HepG2 (cell line): ENCODE results near the gene BAG5. TPM values are rescaled to one million over a fixed set of nuclear protein-coding genes. Genes with fewer than 3 reads are reported as not detected.
A peak's percentile ranks its signal among the peaks of the same experiment; 100 is the strongest.

Source experiments
- ARID4A ChIP-seq: sonication (generic); formaldehyde crosslinking; IDR thresholded peaks from 2 replicates; pipeline ENCODE4 v1.5.0; 2020; ENCODE audit warnings: mild to moderate bottlenecking, missing genetic modification reagents, borderline replicate concordance
- BATF2 ChIP-seq: sonication (generic); formaldehyde crosslinking; IDR thresholded peaks from 2 replicates; pipeline ENCODE4 v1.8.0; 2022; ENCODE audit warnings: mild to moderate bottlenecking, missing genetic modification reagents, moderate library complexity
- BHLHE40 ChIP-seq: IDR thresholded peaks from 2 replicates; pipeline ENCODE4 v1.6.1; 2011; ENCODE audit warnings: low read length, improper control_type of control experiment
- ETS1 ChIP-seq: sonication (generic); formaldehyde crosslinking; IDR thresholded peaks from 2 replicates; pipeline ENCODE4 v1.4.0; 2020; ENCODE audit warnings: missing genetic modification reagents
- HIVEP1 ChIP-seq: sonication (generic); formaldehyde crosslinking; IDR thresholded peaks from 2 replicates; pipeline ENCODE4 v1.4.0; 2020; ENCODE audit warnings: mild to moderate bottlenecking, missing genetic modification reagents
- JUND ChIP-seq: sonication (generic); formaldehyde crosslinking; IDR thresholded peaks from 2 replicates; pipeline ENCODE4 v1.8.0; 2022; ENCODE audit warnings: mild to moderate bottlenecking, missing genetic modification reagents
- NFE2L2 ChIP-seq: fragments of 150-350 bp; IDR thresholded peaks from 2 replicates; pipeline ENCODE4 v1.6.1; 2014; ENCODE audit warnings: low read length
- SRSF9 ChIP-seq: fragments of 200-400 bp; formaldehyde crosslinking; IDR thresholded peaks from 2 replicates; pipeline ENCODE4 v1.6.1; 2018; ENCODE audit warnings: borderline replicate concordance, mild to moderate bottlenecking, low read depth, low read length; ENCODE audit not compliant: insufficient read depth, poor library complexity, severe bottlenecking
- TOPORS ChIP-seq: sonication (generic); formaldehyde crosslinking; IDR thresholded peaks from 2 replicates; pipeline ENCODE4 v1.8.0; 2023; ENCODE audit warnings: mild to moderate bottlenecking, missing genetic modification reagents
- ZBTB1 ChIP-seq: sonication (generic); formaldehyde crosslinking; IDR thresholded peaks from 2 replicates; pipeline ENCODE4 v1.4.0; 2020; ENCODE audit warnings: missing genetic modification reagents, borderline replicate concordance
- ZNF281 ChIP-seq: sonication (generic); formaldehyde crosslinking; IDR thresholded peaks from 2 replicates; pipeline ENCODE4 v1.4.0; 2020; ENCODE audit warnings: missing genetic modification reagents, borderline replicate concordance
- ZNF317 ChIP-seq: sonication (generic); formaldehyde crosslinking; IDR thresholded peaks from 2 replicates; pipeline ENCODE4 v1.5.0; 2020; ENCODE audit warnings: mild to moderate bottlenecking, missing genetic modification reagents
- ZNF552 ChIP-seq: sonication (generic); formaldehyde crosslinking; IDR thresholded peaks from 2 replicates; pipeline ENCODE4 v1.9.0; 2022; ENCODE audit warnings: missing genetic modification reagents, mild to moderate bottlenecking, borderline replicate concordance
- ZNF770 ChIP-seq: sonication (generic); formaldehyde crosslinking; IDR thresholded peaks from 2 replicates; pipeline ENCODE4 v1.5.0; 2020; ENCODE audit warnings: mild to moderate bottlenecking, missing genetic modification reagents
- polyA plus RNA-seq, 8 experiments: library from polyadenylated mRNA; depleted of rRNA in 3 of 8; stranded (reverse) in 7 of 8; unstranded in 1 of 8; fragments of >200 nt; fragmentation: Illumina TruSeq in 4 of 8; extraction: Trizol in 4 of 8; gene quantifications; 2 replicates each; pipeline versions ENCODE4 v1.2.1 to v1.2.3, GENCODE V29; 2011 to 2016; ENCODE audit warnings: low read depth in 4 of 8, missing spikeins in 1 of 8, mixed read lengths in 1 of 8; ENCODE audit not compliant: insufficient read depth in 1 of 8
- total RNA-seq, 5 experiments: library from RNA; depleted of rRNA; stranded (reverse); fragments of >200 nt; fragmentation: Illumina TruSeq; extraction: Trizol; gene quantifications; 2 replicates each; pipeline ENCODE4 v1.2.3, GENCODE V29; 2016; ENCODE audit warnings: low read depth in 1 of 5

Gene BAG5
- total and polyA plus RNA-seq, 2 of the 13 experiments (the other 11 are each of a cell fraction or from before 2014, with no cell fraction given) = 3.5 to 21.0 TPM

- TF ChIP-seq BATF2 (no peak), ZNF770 (CRISPR knock-in tag) (no peak; the same call in 1 of the 2 replicates), BHLHE40 (no peak), HIVEP1 (CRISPR knock-in tag) (no peak; the same call in 1 of the 2 replicates), NFE2L2 (no peak), ZNF317 (no peak), ARID4A (CRISPR knock-in tag) (peak; percentile 83; the same call in 1 of the 2 replicates), ZNF281 (CRISPR knock-in tag) (no peak), TOPORS (CRISPR knock-in tag) (peak; percentile 52; the same call in 1 of the 2 replicates), ZNF552 (CRISPR knock-in tag) (no peak), SRSF9 (no peak), ZBTB1 (peak; percentile 51; the same call in 1 of the 2 replicates), JUND (CRISPR knock-in tag) (0 out of 2 replicates have a peak, but pooled peaks have one; percentile 48), ETS1 (peak; percentile 40; the same call in 1 of the 2 replicates)
These were observed at the start of gene BAG5, which contains the start of gene COA8 (continued) for GRCh38 chr14:103562429-103563225.
